GM11168 (cell line): ENCODE measurements around the gene SHC3.

ENCODE experiments used
- in situ Hi-C: fragments of 300-500 bp; cut with MboI; formaldehyde crosslinking; loops from one replicate; pipeline ENCODE4 v1.12.0; 2022; ENCODE audit warnings: low sequenced_read_pairs; ENCODE audit not compliant: unreplicated experiment

Gene SHC3

GRCh38 chr9:89187950-89188349 is 9.3 kb upstream of the SHC3 start:
- in situ Hi-C loops: no loop called here

GRCh38 chr9:89187541-89187940 is 8.9 kb upstream of the SHC3 start:
- in situ Hi-C loops: no loop called here

- in situ Hi-C loops: no loop called here
These were observed 8.3 kb upstream of the SHC3 start for GRCh38 chr9:89186960-89187359.

GRCh38 chr9:89185980-89186379 is 7.4 kb upstream of the SHC3 start:
- in situ Hi-C loops: no loop called here

GRCh38 chr9:89183146-89183545 is 4.5 kb upstream of the SHC3 start:
- in situ Hi-C loops: no loop called here

GRCh38 chr9:89182369-89182768 is 3.8 kb upstream of the SHC3 start:
- in situ Hi-C loops: no loop called here

GRCh38 chr9:89179895-89180734 is 1.5 kb upstream of the SHC3 start:
- in situ Hi-C loops: no loop called here

GRCh38 chr9:89179540-89179894 is 899 bp upstream of the SHC3 start:
- in situ Hi-C loops: no loop called here

- in situ Hi-C loops: no loop called here
These were observed 367 bp upstream of the SHC3 start for GRCh38 chr9:89178830-89179539.

GRCh38 chr9:89177012-89177943 is 1.3 kb downstream of the SHC3 start:
- in situ Hi-C loops: no loop called here

GRCh38 chr9:89175828-89176261 is 2.8 kb downstream of the SHC3 start:
- in situ Hi-C loops: no loop called here

- in situ Hi-C loops: no loop called here
These were observed 4.3 kb downstream of the SHC3 start for GRCh38 chr9:89174291-89174690.

GRCh38 chr9:89173072-89173471 is 5.5 kb downstream of the SHC3 start:
- in situ Hi-C loops: no loop called here

- in situ Hi-C loops: no loop called here
These were observed 6.2 kb downstream of the SHC3 start for GRCh38 chr9:89172398-89172797.

- in situ Hi-C loops: no loop called here
These were observed 6.9 kb downstream of the SHC3 start for GRCh38 chr9:89171693-89172092.

- in situ Hi-C loops: no loop called here
These were observed 7.4 kb downstream of the SHC3 start for GRCh38 chr9:89171231-89171630.

- in situ Hi-C loops: no loop called here
These were observed 9.5 kb downstream of the SHC3 start for GRCh38 chr9:89168901-89169813.

- in situ Hi-C loops: no loop called here
These were observed 10.8 kb downstream of the SHC3 start for GRCh38 chr9:89167788-89168187.

- in situ Hi-C loops: no loop called here
These were observed 11.8 kb downstream of the SHC3 start for GRCh38 chr9:89166852-89167251.

- in situ Hi-C loops: no loop called here
These were observed 12.7 kb downstream of the SHC3 start for GRCh38 chr9:89165880-89166279.
